Activated CD8-positive, alpha-beta memory T cell treated with anti-CD3 and anti-CD28 coated beads for 48 hours (primary cell): ENCODE data around the gene GAS5.
"Not testable (repeated sequence)": the region's sequence is repeated elsewhere in the genome, so short reads cannot be mapped to it uniquely, and the experiment has no call there.

ENCODE experiments used
- DNase-seq, 3 experiments: peaks; one replicate each; pipeline ENCODE4 v3.0.0-alpha.2; 2020; ENCODE audit warnings: low read depth in 2 of 3, low spot score in 2 of 3

The GAS5 gene

GRCh38 chr1:173867753-173868265 is at the start of gene GAS5:
Gene GAS5, minus strand, starts transcription at chr1:173867989.
- DNase-seq, result peak; percentile 88 to 98 (median 89)

GRCh38 chr1:173917149-173917548 is 49.4 kb upstream of the GAS5 start, which contains the start of gene SERPINC1:
Gene SERPINC1, minus strand, starts transcription at chr1:173917327. Its CDS starts 68 bp downstream, at chr1:173917259.
- DNase-seq, result no peak

GRCh38 chr1:173916667-173917066 is 48.9 kb upstream of the GAS5 start:
- no peak for DNase-seq

GRCh38 chr1:173915596-173915995 is 47.8 kb upstream of the GAS5 start:
- no peak for DNase-seq

- no peak for DNase-seq
These were observed 46.6 kb upstream of the GAS5 start for GRCh38 chr1:173914366-173914871.

GRCh38 chr1:173913111-173913510 is 45.3 kb upstream of the GAS5 start:
- no peak for DNase-seq

GRCh38 chr1:173903827-173904531 is 36.2 kb upstream of the GAS5 start:
- no peak for DNase-seq

- DNase-seq, result no peak
These were observed 33.2 kb upstream of the GAS5 start for GRCh38 chr1:173900992-173901391.

GRCh38 chr1:173900427-173900826 is 32.6 kb upstream of the GAS5 start:
- DNase-seq, result no peak

- no peak for DNase-seq
These were observed 26.4 kb upstream of the GAS5 start for GRCh38 chr1:173894189-173894588.

- no peak for DNase-seq
These were observed 25.8 kb upstream of the GAS5 start for GRCh38 chr1:173893611-173894010.

GRCh38 chr1:173889885-173890284 is 22.1 kb upstream of the GAS5 start:
- no peak for DNase-seq

- no peak for DNase-seq
These were observed 21.0 kb upstream of the GAS5 start for GRCh38 chr1:173888749-173889148.

- DNase-seq, result no peak
These were observed 19.8 kb upstream of the GAS5 start for GRCh38 chr1:173887627-173888026.

- no peak for DNase-seq
These were observed 19.2 kb upstream of the GAS5 start for GRCh38 chr1:173886746-173887611.

GRCh38 chr1:173884701-173885100 is 16.9 kb upstream of the GAS5 start:
- no peak for DNase-seq

GRCh38 chr1:173881117-173881516 is 13.3 kb upstream of the GAS5 start:
- not testable (repeated sequence) for DNase-seq

- no peak for DNase-seq
These were observed 10.5 kb upstream of the GAS5 start for GRCh38 chr1:173878251-173878650.

GRCh38 chr1:173876732-173877131 is 8.9 kb upstream of the GAS5 start:
- no peak for DNase-seq

GRCh38 chr1:173871500-173871899 is 3.7 kb upstream of the GAS5 start:
- no peak for DNase-seq

GRCh38 chr1:173871091-173871490 is 3.3 kb upstream of the GAS5 start:
- DNase-seq, result no peak
